ENCODE data around the gene HHIP.

HHIP gene

GRCh38 chr4:144655491-144655890, 9.5 kb downstream of the HHIP start:
- no peak for TF ChIP-seq CTCF (conservative IDR thresholded peaks at IDR 0.05; ENCODE audit: control insufficient read depth, insufficient read depth, low read depth, low read length)
- no peak overlapping the region for H3K4me3 ChIP-seq (ENCODE audit: control insufficient read depth, low read depth, low read length)
- DNase-seq (ENCODE audit: low read depth), result peak; percentile 53

GRCh38 chr4:144656850-144657249, 10.9 kb downstream of the HHIP start:
- no peak overlapping the region for H3K4me3 ChIP-seq (ENCODE audit: control insufficient read depth, low read depth, low read length)
- DNase-seq (ENCODE audit: low read depth), result peak; percentile 77
- no peak for TF ChIP-seq CTCF (conservative IDR thresholded peaks at IDR 0.05; ENCODE audit: control insufficient read depth, insufficient read depth, low read depth, low read length)

- H3K4me3 ChIP-seq (ENCODE audit: control insufficient read depth, low read depth, low read length), result no peak overlapping the region
- no peak for TF ChIP-seq CTCF (conservative IDR thresholded peaks at IDR 0.05; ENCODE audit: control insufficient read depth, insufficient read depth, low read depth, low read length)
- no peak for DNase-seq (ENCODE audit: low read depth)
These were observed 12.1 kb downstream of the HHIP start for GRCh38 chr4:144658015-144658567.

- no peak overlapping the region for H3K4me3 ChIP-seq (ENCODE audit: control insufficient read depth, low read depth, low read length)
- peak; percentile 66 for DNase-seq (ENCODE audit: low read depth)
- no peak for TF ChIP-seq CTCF (conservative IDR thresholded peaks at IDR 0.05; ENCODE audit: control insufficient read depth, insufficient read depth, low read depth, low read length)
These were observed 12.9 kb downstream of the HHIP start for GRCh38 chr4:144658903-144659302.

- H3K4me3 ChIP-seq (ENCODE audit: control insufficient read depth, low read depth, low read length), result no peak overlapping the region
- DNase-seq (ENCODE audit: low read depth), result no peak
- TF ChIP-seq CTCF (conservative IDR thresholded peaks at IDR 0.05; ENCODE audit: control insufficient read depth, insufficient read depth, low read depth, low read length), result no peak
These were observed 13.5 kb downstream of the HHIP start for GRCh38 chr4:144659447-144659846.

- no peak for DNase-seq (ENCODE audit: low read depth)
- TF ChIP-seq CTCF (conservative IDR thresholded peaks at IDR 0.05; ENCODE audit: control insufficient read depth, insufficient read depth, low read depth, low read length), result no peak
- H3K4me3 ChIP-seq (ENCODE audit: control insufficient read depth, low read depth, low read length), result no peak overlapping the region
These were observed 18.0 kb downstream of the HHIP start for GRCh38 chr4:144663834-144664475.
